ENCODE results near the gene PTPRD.

DNA sequence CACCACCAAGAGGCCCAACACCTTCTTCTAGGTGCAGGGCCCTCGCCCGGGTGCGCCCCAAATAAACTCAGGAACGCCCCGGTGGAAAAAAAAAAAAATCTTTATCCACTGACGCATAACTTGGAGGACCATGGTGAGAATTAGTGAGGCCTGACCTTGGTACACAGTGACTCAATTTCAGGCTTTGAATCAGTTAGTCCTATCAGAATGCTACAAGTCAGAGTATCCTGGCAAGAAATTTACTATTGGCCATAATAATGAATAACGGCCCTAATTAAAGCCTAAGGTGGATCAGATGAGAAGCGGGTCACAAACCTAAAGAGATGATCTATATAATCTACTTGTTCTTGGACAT lies 1899.0 kb downstream of the PTPRD start:
- TF ChIP-seq ZNF274 (IDR thresholded peaks at IDR 0.05; ENCODE audit: low read depth, low read length) (no peak), SUZ12 (IDR thresholded peaks at IDR 0.05; ENCODE audit: extremely low read depth, insufficient read depth, insufficient read length) (no peak)
